Measurements from ENCODE around the gene EPN2.

EPN2 gene

DNA sequence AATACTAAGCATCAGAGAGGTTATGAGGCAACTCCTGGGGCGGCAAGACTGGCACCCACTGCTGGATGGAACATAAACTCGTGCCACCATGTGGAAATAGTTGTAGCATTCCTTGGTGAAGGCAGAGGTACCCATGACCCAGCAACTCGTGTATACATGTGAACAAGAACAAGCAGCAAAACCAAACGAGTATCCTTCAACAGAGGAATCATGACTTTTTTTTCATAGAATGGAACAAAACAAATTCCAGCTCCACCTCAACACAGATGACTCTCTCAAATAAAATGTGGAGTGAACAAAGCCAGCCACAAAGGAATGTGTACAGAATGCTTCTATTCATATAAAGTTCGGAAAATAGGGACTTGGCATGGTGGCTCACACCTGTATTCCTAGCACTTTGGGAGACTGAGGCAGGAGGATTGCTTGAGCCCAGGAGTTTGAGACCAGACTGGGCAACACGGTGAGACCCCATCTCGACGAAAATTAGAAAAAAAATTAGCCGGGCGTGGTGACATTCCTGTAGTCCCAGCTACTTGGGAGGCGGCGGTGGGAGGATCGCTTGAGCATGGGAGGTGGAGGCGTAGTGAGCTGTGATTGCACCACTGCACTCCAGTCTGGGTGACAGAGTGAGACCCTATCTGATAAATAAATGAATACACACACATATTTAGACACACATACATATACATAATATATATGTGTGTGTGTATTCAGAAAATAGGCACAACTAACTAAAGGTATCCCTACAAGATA is 90.0 kb downstream of the EPN2 start:
- no peak overlapping the region for H3K4me3 ChIP-seq (ENCODE audit: low read depth, low read length)
- TF ChIP-seq, protein P1, sequence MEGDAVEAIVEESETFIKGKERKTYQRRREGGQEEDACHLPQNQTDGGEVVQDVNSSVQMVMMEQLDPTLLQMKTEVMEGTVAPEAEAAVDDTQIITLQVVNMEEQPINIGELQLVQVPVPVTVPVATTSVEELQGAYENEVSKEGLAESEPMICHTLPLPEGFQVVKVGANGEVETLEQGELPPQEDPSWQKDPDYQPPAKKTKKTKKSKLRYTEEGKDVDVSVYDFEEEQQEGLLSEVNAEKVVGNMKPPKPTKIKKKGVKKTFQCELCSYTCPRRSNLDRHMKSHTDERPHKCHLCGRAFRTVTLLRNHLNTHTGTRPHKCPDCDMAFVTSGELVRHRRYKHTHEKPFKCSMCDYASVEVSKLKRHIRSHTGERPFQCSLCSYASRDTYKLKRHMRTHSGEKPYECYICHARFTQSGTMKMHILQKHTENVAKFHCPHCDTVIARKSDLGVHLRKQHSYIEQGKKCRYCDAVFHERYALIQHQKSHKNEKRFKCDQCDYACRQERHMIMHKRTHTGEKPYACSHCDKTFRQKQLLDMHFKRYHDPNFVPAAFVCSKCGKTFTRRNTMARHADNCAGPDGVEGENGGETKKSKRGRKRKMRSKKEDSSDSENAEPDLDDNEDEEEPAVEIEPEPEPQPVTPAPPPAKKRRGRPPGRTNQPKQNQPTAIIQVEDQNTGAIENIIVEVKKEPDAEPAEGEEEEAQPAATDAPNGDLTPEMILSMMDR (IDR thresholded peaks at IDR 0.05): no peak
- no peak overlapping the region for H3K9ac ChIP-seq
- no peaks in the 10 kb centered on the region for H3K27me3 ChIP-seq (ENCODE audit: control insufficient read depth, insufficient read depth, low read length)
- no peaks in the 10 kb centered on the region for H3K79me2 ChIP-seq
- no peak overlapping the region for H3K4me2 ChIP-seq (ENCODE audit: low read length)
- H3K9me3 ChIP-seq (ENCODE audit: control insufficient read depth, low read length): no peaks in the 10 kb centered on the region
- H3K27ac ChIP-seq: no peak overlapping the region
- H3K4me1 ChIP-seq: no peaks in the 10 kb centered on the region
- H3K36me3 ChIP-seq (ENCODE audit: control insufficient read depth, insufficient read depth, low read length): no peaks in the 10 kb centered on the region
- no peak overlapping the region for H2AFZ ChIP-seq

DNA sequence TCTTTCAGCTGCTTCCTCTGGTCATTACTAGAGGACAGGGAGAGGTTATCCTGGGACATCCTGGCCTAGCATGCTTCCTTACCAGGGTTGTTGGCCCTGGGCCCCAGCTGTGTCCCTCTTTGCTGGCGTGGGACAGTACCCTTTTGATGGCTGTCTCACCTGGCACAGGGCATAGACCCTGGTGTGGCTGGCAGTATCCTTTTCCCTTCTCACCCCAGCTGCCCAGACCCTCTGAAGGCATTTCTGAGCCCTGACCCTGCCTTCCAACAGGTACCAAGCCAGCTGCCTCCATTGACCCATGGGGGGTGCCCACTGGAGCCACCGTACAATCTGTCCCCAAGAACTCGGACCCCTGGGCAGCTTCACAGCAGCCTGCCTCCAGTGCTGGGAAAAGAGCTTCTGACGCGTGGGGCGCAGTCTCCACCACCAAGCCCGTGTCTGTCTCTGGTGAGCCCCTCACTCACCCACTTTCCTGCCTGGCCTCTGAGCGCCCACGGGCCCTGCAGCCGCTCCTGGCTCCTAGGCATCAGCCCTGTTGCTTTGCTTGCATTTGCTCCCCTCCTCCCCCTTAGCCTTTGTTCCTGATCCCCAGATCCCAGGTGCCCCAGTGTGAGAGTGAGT is 91.4 kb downstream of the EPN2 start:
- Histone ChIP-seq H3K9me3 (ENCODE audit: control insufficient read depth, low read length) (no peaks in the 10 kb centered on the region), H3K4me2 (ENCODE audit: low read length) (no peak overlapping the region), H3K36me3 (ENCODE audit: control insufficient read depth, insufficient read depth, low read length) (no peaks in the 10 kb centered on the region), H2AFZ (no peak overlapping the region), H3K4me3 (ENCODE audit: low read depth, low read length) (no peak overlapping the region), H3K9ac (no peak overlapping the region), H3K27me3 (ENCODE audit: control insufficient read depth, insufficient read depth, low read length) (no peaks in the 10 kb centered on the region), H3K27ac (no peak overlapping the region), H3K4me1 (no peaks in the 10 kb centered on the region), H3K79me2 (no peaks in the 10 kb centered on the region)
- TF ChIP-seq, protein P1 (IDR thresholded peaks at IDR 0.05): no peak

DNA sequence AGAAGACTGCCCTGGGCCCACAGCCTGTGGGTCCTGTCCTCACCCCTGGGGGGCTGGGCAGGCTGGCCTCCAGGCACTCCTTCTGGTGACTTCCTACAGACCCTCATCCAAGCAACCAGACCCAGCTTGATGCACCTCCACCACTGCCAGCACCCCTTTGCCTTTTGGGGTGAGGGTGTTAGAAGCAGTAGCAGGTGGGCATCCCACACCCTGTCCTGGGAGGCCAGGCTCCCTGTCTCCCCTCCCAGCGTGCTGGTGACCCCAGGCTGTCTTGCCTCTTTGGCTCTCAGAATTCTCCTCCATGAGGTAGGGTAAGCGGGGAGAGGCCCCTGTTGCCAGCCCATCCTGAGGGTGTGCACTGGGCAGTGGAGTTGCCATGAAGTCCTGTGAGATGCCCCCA is 92.0 kb downstream of the EPN2 start:
- H3K4me1 ChIP-seq: no peaks in the 10 kb centered on the region
- H3K4me2 ChIP-seq (ENCODE audit: low read length): no peak overlapping the region
- TF ChIP-seq, protein P1 (IDR thresholded peaks at IDR 0.05): no peak
- no peaks in the 10 kb centered on the region for H3K9me3 ChIP-seq (ENCODE audit: control insufficient read depth, low read length)
- H3K27me3 ChIP-seq (ENCODE audit: control insufficient read depth, insufficient read depth, low read length): no peaks in the 10 kb centered on the region
- H3K4me3 ChIP-seq (ENCODE audit: low read depth, low read length): no peak overlapping the region
- no peak overlapping the region for H3K27ac ChIP-seq
- H3K36me3 ChIP-seq (ENCODE audit: control insufficient read depth, insufficient read depth, low read length): no peaks in the 10 kb centered on the region
- H3K9ac ChIP-seq: no peak overlapping the region
- H3K79me2 ChIP-seq: no peaks in the 10 kb centered on the region
- no peak overlapping the region for H2AFZ ChIP-seq

DNA sequence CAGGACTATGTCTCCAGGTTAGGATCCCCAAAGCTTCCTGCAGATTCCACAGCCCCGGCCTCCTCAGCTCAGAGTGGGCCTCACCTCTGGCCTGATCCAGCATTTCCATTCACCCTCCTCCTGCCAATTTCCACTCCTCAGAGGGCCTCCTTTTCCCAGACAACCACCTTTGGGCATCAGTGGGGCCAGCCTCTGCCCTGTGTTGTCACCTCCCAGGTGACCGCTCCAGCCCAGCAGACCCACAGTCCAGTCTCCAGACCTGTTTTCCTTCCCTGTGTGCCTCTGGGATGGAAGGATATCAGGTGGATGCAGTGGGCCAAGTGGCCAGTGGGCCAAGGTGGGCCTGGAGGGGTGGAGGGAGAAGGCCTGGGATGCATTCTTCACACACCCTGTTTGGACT is 92.7 kb downstream of the EPN2 start:
- H3K9ac ChIP-seq: no peak overlapping the region
- H3K4me2 ChIP-seq (ENCODE audit: low read length): no peak overlapping the region
- H3K27me3 ChIP-seq (ENCODE audit: control insufficient read depth, insufficient read depth, low read length): no peaks in the 10 kb centered on the region

More for the DNA sequence above, 92.7 kb downstream of the EPN2 start:
- Histone ChIP-seq H3K9me3 (ENCODE audit: control insufficient read depth, low read length) (no peaks in the 10 kb centered on the region), H3K4me1 (no peaks in the 10 kb centered on the region), H3K4me3 (ENCODE audit: low read depth, low read length) (no peak overlapping the region), H3K36me3 (ENCODE audit: control insufficient read depth, insufficient read depth, low read length) (no peaks in the 10 kb centered on the region), H3K79me2 (no peaks in the 10 kb centered on the region), H3K27ac (no peak overlapping the region), H2AFZ (no peak overlapping the region)
- TF ChIP-seq, protein P1 (IDR thresholded peaks at IDR 0.05): no peak

All from parathyroid adenoma (tissue), 2 donors.